ENCODE results near the gene LANCL3.
"Not testable (repeated sequence)": the region's sequence is repeated elsewhere in the genome, so short reads cannot be mapped to it uniquely, and the experiment has no call there.

Gene LANCL3

GRCh38 chrX:37627602-37628001 lies 56.1 kb downstream of the LANCL3 start:
- DNase-seq (ENCODE audit: low read depth) = no peak

GRCh38 chrX:37638047-37638446 lies 66.6 kb downstream of the LANCL3 start:
- DNase-seq (ENCODE audit: low read depth) = no peak

- DNase-seq (ENCODE audit: low read depth) = no peak
Observed at GRCh38 chrX:37640142-37640541, 68.7 kb downstream of the LANCL3 start.

GRCh38 chrX:37641859-37642258 lies 70.4 kb downstream of the LANCL3 start:
- no peak for DNase-seq (ENCODE audit: low read depth)

GRCh38 chrX:37644381-37645305 lies 73.2 kb downstream of the LANCL3 start:
- no peak for DNase-seq (ENCODE audit: low read depth)

GRCh38 chrX:37646254-37646653 lies 74.8 kb downstream of the LANCL3 start:
- DNase-seq (ENCODE audit: low read depth) = no peak

- DNase-seq (ENCODE audit: low read depth) = not testable (repeated sequence)
Observed at GRCh38 chrX:37650879-37651278, 79.4 kb downstream of the LANCL3 start.

- DNase-seq (ENCODE audit: low read depth) = no peak
Observed at GRCh38 chrX:37651921-37652452, 80.5 kb downstream of the LANCL3 start.

GRCh38 chrX:37652589-37653231 lies 81.2 kb downstream of the LANCL3 start:
- DNase-seq (ENCODE audit: low read depth) = no peak

- DNase-seq (ENCODE audit: low read depth) = no peak
Observed at GRCh38 chrX:37653397-37654085, 82.1 kb downstream of the LANCL3 start.

- no peak for DNase-seq (ENCODE audit: low read depth)
Observed at GRCh38 chrX:37658343-37659030, 87.0 kb downstream of the LANCL3 start.

- DNase-seq (ENCODE audit: low read depth) = no peak
Observed at GRCh38 chrX:37659047-37659446, 87.6 kb downstream of the LANCL3 start.

GRCh38 chrX:37662181-37662580 lies 90.7 kb downstream of the LANCL3 start:
- DNase-seq (ENCODE audit: low read depth) = no peak

- DNase-seq (ENCODE audit: low read depth) = no peak
Observed at GRCh38 chrX:37666516-37666915, 95.1 kb downstream of the LANCL3 start.

GRCh38 chrX:37667141-37667540 lies 95.7 kb downstream of the LANCL3 start:
- no peak for DNase-seq (ENCODE audit: low read depth)

- DNase-seq (ENCODE audit: low read depth) = no peak
Observed at GRCh38 chrX:37672563-37672962, 101.1 kb downstream of the LANCL3 start.

GRCh38 chrX:37676811-37677210 lies 105.3 kb downstream of the LANCL3 start:
- DNase-seq (ENCODE audit: low read depth) = no peak

GRCh38 chrX:37677243-37677642 lies 105.8 kb downstream of the LANCL3 start:
- DNase-seq (ENCODE audit: low read depth) = no peak

GRCh38 chrX:37677765-37678164 lies 106.3 kb downstream of the LANCL3 start:
- DNase-seq (ENCODE audit: low read depth) = no peak

GRCh38 chrX:37678574-37678973 lies 107.1 kb downstream of the LANCL3 start:
- no peak for DNase-seq (ENCODE audit: low read depth)

- DNase-seq (ENCODE audit: low read depth) = no peak
Observed at GRCh38 chrX:37679230-37679629, 107.8 kb downstream of the LANCL3 start.

GRCh38 chrX:37679888-37680287 lies 108.4 kb downstream of the LANCL3 start:
- no peak for DNase-seq (ENCODE audit: low read depth)

Measured in stromal cell of bone marrow (primary cell).